Purkinje cell (primary cell): ENCODE data around the gene PSME2. TPM values are rescaled to one million over a fixed set of nuclear protein-coding genes. Genes with fewer than 3 reads are reported as not detected.

ENCODE experiments used
- polyA plus RNA-seq: library from polyadenylated mRNA; unstranded; fragments of >200 nt; fragmentation: Nextera tagmentation; gene quantifications from 2 replicates; pipeline ENCODE4 v1.2.1, GENCODE V29; 2014

Gene PSME2
- 117 and 133 TPM in 2 replicates for polyA plus RNA-seq

GRCh38 chr14:24146453-24146977 is at the start of gene PSME2:
Gene PSME2 (minus strand): TSS chr14:24146610. CDS start chr14:24146581, 29 bp downstream.

GRCh38 chr14:24195186-24196070 is 49.0 kb upstream of the PSME2 start, which contains the start of gene TM9SF1:
Gene TM9SF1 (minus strand): TSS chr14:24195441. CDS start chr14:24195019, 422 bp downstream.

GRCh38 chr14:24188251-24189058 is 42.0 kb upstream of the PSME2 start, which contains the start of gene IPO4:
Gene IPO4 (minus strand): TSS chr14:24188816. CDS start chr14:24188787, 29 bp downstream.

GRCh38 chr14:24171422-24172260 is 25.2 kb upstream of the PSME2 start, which contains the start of gene REC8:
Gene REC8 (plus strand): TSS chr14:24172080. CDS start chr14:24172553, 473 bp downstream.

GRCh38 chr14:24160850-24161804 is 14.7 kb upstream of the PSME2 start, which contains the start of gene IRF9:
Gene IRF9 (plus strand): TSS chr14:24161265. CDS start chr14:24162145, 880 bp downstream.

GRCh38 chr14:24146978-24147760 is 759 bp upstream of the PSME2 start, which contains the start of gene RNF31:
Gene RNF31 (plus strand): TSS chr14:24147498. CDS start chr14:24147699, 201 bp downstream.

GRCh38 chr14:24141097-24141880 is 5.1 kb downstream of the PSME2 start, which contains the start of gene EMC9:
Gene EMC9 (minus strand): TSS chr14:24141591. CDS start chr14:24141304, 287 bp downstream.

GRCh38 chr14:24135834-24136683 is 10.4 kb downstream of the PSME2 start, which contains the start of gene PSME1:
Gene PSME1 (plus strand): TSS chr14:24136194. CDS start chr14:24136263, 69 bp downstream.

GRCh38 chr14:24130380-24130716 is 16.1 kb downstream of the PSME2 start, which contains the start of gene FITM1:
Gene FITM1 (plus strand): TSS chr14:24130659. CDS start chr14:24131564, 905 bp downstream.

GRCh38 chr14:24114532-24115421 is 31.6 kb downstream of the PSME2 start, which contains the start of the genes DCAF11 and NRL:
Gene DCAF11 (plus strand): TSS chr14:24114777. CDS start chr14:24115595, 818 bp downstream.
Gene NRL (minus strand): TSS chr14:24114949. CDS start chr14:24082848, 32,101 bp downstream.

GRCh38 chr14:24093901-24094840 is 52.2 kb downstream of the PSME2 start, which contains the start of gene PCK2:
Gene PCK2 (plus strand): TSS chr14:24094311. CDS start chr14:24094406, 95 bp downstream.

